MG63 (cell line): Measurements from ENCODE around the gene TBCD. TPM values are rescaled to one million over a fixed set of nuclear protein-coding genes. Genes with fewer than 3 reads are reported as not detected.

Source experiments
- DNase-seq: peaks from one replicate; pipeline ENCODE4 v3.0.0-alpha.2; 2020
- H3K27me3 ChIP-seq: fragments of 250-450 bp; sonication (Bioruptor Pico); 2 replicates; pipeline ENCODE4 v1.5.1; 2020; ENCODE audit warnings: mild to moderate bottlenecking, moderate library complexity
- H3K36me3 ChIP-seq: fragments of 250-450 bp; sonication (Bioruptor Pico); 2 replicates; pipeline ENCODE4 v1.5.1; 2020; ENCODE audit warnings: mild to moderate bottlenecking, moderate library complexity
- H3K4me3 ChIP-seq: fragments of 250-450 bp; sonication (Bioruptor Pico); 2 replicates; pipeline ENCODE4 v1.5.1; 2020; ENCODE audit warnings: mild to moderate bottlenecking, moderate library complexity
- H3K9me3 ChIP-seq: fragments of 250-450 bp; sonication (Bioruptor Pico); 2 replicates; pipeline ENCODE4 v1.5.1; 2020; ENCODE audit warnings: mild to moderate bottlenecking, moderate library complexity
- total RNA-seq: library from RNA; depleted of rRNA; stranded (reverse); fragments of >200 nt; shearing (Covaris generic); gene quantifications from 2 replicates; pipeline ENCODE4 v1.2.3, GENCODE V29; 2014; ENCODE audit warnings: low replicate concordance

Gene TBCD
- total RNA-seq, 1 experiment from 2014 or later = 73.6 TPM

- Histone ChIP-seq H3K9me3 (no peaks in the 10 kb centered on the region), H3K27me3 (no peaks in the 10 kb centered on the region), H3K36me3 (peaks cover 34% of the 10 kb centered on the region), H3K4me3 (no peak overlapping the region)
- no peak for DNase-seq
Measured at GRCh38 chr17:82929011-82929622, 177.3 kb downstream of the TBCD start.

GRCh38 chr17:82929676-82930042 is 177.8 kb downstream of the TBCD start:
- DNase-seq = no peak
- Histone ChIP-seq H3K4me3 (no peak overlapping the region), H3K27me3 (no peaks in the 10 kb centered on the region), H3K36me3 (peaks cover 31% of the 10 kb centered on the region), H3K9me3 (no peaks in the 10 kb centered on the region)

GRCh38 chr17:82930043-82930923 is 178.4 kb downstream of the TBCD start:
- no peak for DNase-seq
- no peaks in the 10 kb centered on the region for H3K9me3 ChIP-seq
- no peaks in the 10 kb centered on the region for H3K27me3 ChIP-seq
- no peak overlapping the region for H3K4me3 ChIP-seq
- peaks cover 27% of the 10 kb centered on the region for H3K36me3 ChIP-seq

GRCh38 chr17:82930924-82931698 is 179.2 kb downstream of the TBCD start:
- Histone ChIP-seq H3K36me3 (peaks cover 24% of the 10 kb centered on the region), H3K27me3 (no peaks in the 10 kb centered on the region), H3K9me3 (no peaks in the 10 kb centered on the region), H3K4me3 (no peak overlapping the region)
- DNase-seq = no peak

- no peaks in the 10 kb centered on the region for H3K9me3 ChIP-seq
- H3K27me3 ChIP-seq = no peaks in the 10 kb centered on the region
- DNase-seq = peak; percentile 72
- peaks cover 18% of the 10 kb centered on the region for H3K36me3 ChIP-seq
- H3K4me3 ChIP-seq = no peak overlapping the region
Measured at GRCh38 chr17:82931699-82932517, 180.0 kb downstream of the TBCD start.

GRCh38 chr17:82932518-82933310 is 180.8 kb downstream of the TBCD start:
- no peak overlapping the region for H3K4me3 ChIP-seq
- no peaks in the 10 kb centered on the region for H3K9me3 ChIP-seq
- peaks cover 20% of the 10 kb centered on the region for H3K36me3 ChIP-seq
- H3K27me3 ChIP-seq = no peaks in the 10 kb centered on the region
- no peak for DNase-seq

GRCh38 chr17:82933911-82934310 is 182.0 kb downstream of the TBCD start:
- Histone ChIP-seq H3K4me3 (no peak overlapping the region), H3K36me3 (peaks cover 24% of the 10 kb centered on the region), H3K9me3 (no peaks in the 10 kb centered on the region), H3K27me3 (no peaks in the 10 kb centered on the region)
- no peak for DNase-seq

GRCh38 chr17:82935966-82936767 is 184.3 kb downstream of the TBCD start:
- Histone ChIP-seq H3K36me3 (peaks cover 23% of the 10 kb centered on the region), H3K27me3 (no peaks in the 10 kb centered on the region)
- DNase-seq = no peak

GRCh38 chr17:82936768-82937171 is 184.9 kb downstream of the TBCD start:
- H3K9me3 ChIP-seq = no peaks in the 10 kb centered on the region
- peaks cover 28% of the 10 kb centered on the region for H3K36me3 ChIP-seq
- no peaks in the 10 kb centered on the region for H3K27me3 ChIP-seq
- H3K4me3 ChIP-seq = no peak overlapping the region
- DNase-seq = no peak

More at GRCh38 chr17:82935966-82936767, 184.3 kb downstream of the TBCD start:
- Histone ChIP-seq H3K4me3 (no peak overlapping the region), H3K9me3 (no peaks in the 10 kb centered on the region)

GRCh38 chr17:82937411-82938371 is 185.8 kb downstream of the TBCD start:
- Histone ChIP-seq H3K9me3 (no peaks in the 10 kb centered on the region), H3K27me3 (no peaks in the 10 kb centered on the region), H3K4me3 (no peak overlapping the region), H3K36me3 (peaks cover 30% of the 10 kb centered on the region)
- DNase-seq = no peak

GRCh38 chr17:82938486-82938872 is 186.6 kb downstream of the TBCD start:
- Histone ChIP-seq H3K4me3 (no peak overlapping the region), H3K9me3 (peaks cover 4% of the 10 kb centered on the region; the same call in 1 of the 2 replicates), H3K36me3 (peaks cover 36% of the 10 kb centered on the region), H3K27me3 (no peaks in the 10 kb centered on the region)
- no peak for DNase-seq

- H3K36me3 ChIP-seq = peaks cover 41% of the 10 kb centered on the region
- no peak for DNase-seq
- H3K27me3 ChIP-seq = no peaks in the 10 kb centered on the region
- H3K9me3 ChIP-seq = peaks cover 9% of the 10 kb centered on the region
- H3K4me3 ChIP-seq = no peak overlapping the region
Measured at GRCh38 chr17:82938873-82939620, 187.2 kb downstream of the TBCD start.

GRCh38 chr17:82939621-82940135 is 187.8 kb downstream of the TBCD start:
- Histone ChIP-seq H3K27me3 (no peaks in the 10 kb centered on the region), H3K36me3 (peaks cover 46% of the 10 kb centered on the region), H3K4me3 (no peak overlapping the region), H3K9me3 (peaks cover 16% of the 10 kb centered on the region)
- no peak for DNase-seq
